22Rv1 (cell line): ENCODE data around the gene VMAC.

Source experiments
- CTCF ChIP-seq: fragments of 450-650 bp; IDR thresholded peaks from 2 replicates; pipeline ENCODE4 v1.5.1; 2017; ENCODE audit warnings: mild to moderate bottlenecking
- ZFX ChIP-seq: fragments of 450-650 bp; IDR thresholded peaks from 2 replicates; pipeline ENCODE4 v1.6.1; 2017; ENCODE audit warnings: antibody characterized with exemption, borderline replicate concordance

- no peak for TF ChIP-seq CTCF
- no peak for TF ChIP-seq ZFX
Measured at GRCh38 chr19:5932609-5933262, 28.1 kb downstream of the VMAC start.
